OCI-LY1 (cell line): ENCODE measurements around the gene TRPM1.

Experiments
- H2AFZ ChIP-seq: fragments of 200-600 bp; sonication (generic), shearing (Covaris generic); 2 replicates; pipeline ENCODE4 v1.6.0; 2014; ENCODE audit warnings: antibody characterized with exemption, mild to moderate bottlenecking, low read length
- H3F3A ChIP-seq: fragments of 200-600 bp; sonication (generic), shearing (Covaris generic); 2 replicates; pipeline ENCODE4 v1.6.0; 2014; ENCODE audit warnings: mild to moderate bottlenecking, antibody characterized with exemption, low read length, moderate library complexity; ENCODE audit not compliant: insufficient read depth
- H3K27ac ChIP-seq: fragments of 200-600 bp; sonication (generic); 2 replicates; pipeline ENCODE4 v1.5.1; 2014; ENCODE audit warnings: low read length, mixed run types, mild to moderate bottlenecking, low read depth; ENCODE audit not compliant: poor library complexity, severe bottlenecking
- H3K27me3 ChIP-seq: fragments of 200-600 bp; sonication (generic); 2 replicates; pipeline ENCODE4 v1.6.0; 2014; ENCODE audit warnings: antibody characterized with exemption, mild to moderate bottlenecking, low read length, moderate library complexity; ENCODE audit not compliant: insufficient read depth
- H3K36me3 ChIP-seq: fragments of 200-600 bp; sonication (generic); 2 replicates; pipeline ENCODE4 v1.6.1; 2014; ENCODE audit warnings: mild to moderate bottlenecking, antibody characterized with exemption, low read length, moderate library complexity, mixed read lengths; ENCODE audit not compliant: insufficient read depth
- H3K4me1 ChIP-seq: fragments of 200-600 bp; sonication (generic); 2 replicates; pipeline ENCODE4 v1.5.1; 2014; ENCODE audit warnings: mild to moderate bottlenecking, low read length, moderate library complexity; ENCODE audit not compliant: insufficient read depth, severe bottlenecking
- H3K4me2 ChIP-seq: fragments of 200-600 bp; sonication (generic), shearing (Covaris generic); 2 replicates; pipeline ENCODE4 v1.6.1; 2014; ENCODE audit warnings: low read length
- H3K4me3 ChIP-seq: fragments of 200-600 bp; sonication (generic); 2 replicates; pipeline ENCODE4 v1.5.1; 2014; ENCODE audit warnings: low read length, low read depth, mild to moderate bottlenecking, mixed read lengths; ENCODE audit not compliant: poor library complexity, severe bottlenecking
- H3K79me2 ChIP-seq: fragments of 200-600 bp; shearing (Covaris generic); 2 replicates; pipeline ENCODE4 v1.6.1; 2016; ENCODE audit warnings: mixed run types, low read length, mixed read lengths; ENCODE audit not compliant: insufficient read depth
- H3K9ac ChIP-seq: fragments of 200-600 bp; sonication (generic), shearing (Covaris generic); 2 replicates; pipeline ENCODE4 v1.6.1; 2014; ENCODE audit warnings: mild to moderate bottlenecking, low read length, mixed read lengths
- H3K9me2 ChIP-seq: fragments of 200-600 bp; sonication (generic), shearing (Covaris generic); 2 replicates; pipeline ENCODE4 v1.6.1; 2014; ENCODE audit warnings: low read depth, mild to moderate bottlenecking, low read length, mixed read lengths
- H3K9me3 ChIP-seq: fragments of 200-600 bp; shearing (Covaris generic); 2 replicates; pipeline ENCODE4 v1.6.1; 2014; ENCODE audit warnings: low read length, mixed read lengths
- H4K20me1 ChIP-seq: fragments of 200-600 bp; sonication (generic), shearing (Covaris generic); 2 replicates; pipeline ENCODE4 v1.6.0; 2016; ENCODE audit warnings: mild to moderate bottlenecking, low read length; ENCODE audit not compliant: insufficient read depth
- EZH2 ChIP-seq: fragments of 200-600 bp; sonication (generic), shearing (Covaris generic); IDR thresholded peaks from 2 replicates; pipeline ENCODE4 v1.8.0; 2017; ENCODE audit warnings: borderline replicate concordance, mixed run types, mild to moderate bottlenecking, antibody characterized with exemption, low read length, moderate library complexity, mixed read lengths
- TF ChIP-seq, protein P1 (sequence below): fragments of 200-600 bp; sonication (generic), shearing (Covaris generic); IDR thresholded peaks from 2 replicates; pipeline ENCODE4 v1.5.1; 2017; ENCODE audit warnings: mild to moderate bottlenecking, antibody characterized with exemption, low read length, moderate library complexity, mixed read lengths

The TRPM1 gene

DNA sequence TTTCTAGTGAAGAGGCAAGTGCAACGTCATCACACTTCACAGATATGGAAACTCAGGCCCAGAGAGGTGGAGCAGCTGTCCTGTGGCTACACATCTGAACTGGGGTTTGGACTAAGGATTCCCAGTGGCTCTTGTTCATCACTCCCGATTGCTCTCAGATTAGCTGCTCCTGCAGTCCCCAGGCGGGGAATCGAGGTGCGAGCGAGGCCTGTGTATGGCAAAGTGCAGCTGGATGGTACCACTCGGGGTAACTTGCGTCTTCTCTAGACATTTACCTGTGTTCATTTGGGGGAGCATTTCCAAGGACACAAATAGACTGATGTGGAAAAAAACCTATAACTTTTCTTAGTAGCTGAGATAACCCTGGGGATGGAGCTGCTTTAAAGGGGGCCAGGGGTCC lies 45.9 kb upstream of the TRPM1 start:
- no peaks in the 10 kb centered on the region for H3K27me3 ChIP-seq
- H3K27ac ChIP-seq = no peak overlapping the region
- H4K20me1 ChIP-seq = no peaks in the 10 kb centered on the region
- no peaks in the 10 kb centered on the region for H3K9me2 ChIP-seq
- H3K4me3 ChIP-seq = no peak overlapping the region
- no peak overlapping the region for H3K9ac ChIP-seq
- no peak overlapping the region for H2AFZ ChIP-seq
- TF ChIP-seq EZH2 = no peak
- TF ChIP-seq, protein P1, sequence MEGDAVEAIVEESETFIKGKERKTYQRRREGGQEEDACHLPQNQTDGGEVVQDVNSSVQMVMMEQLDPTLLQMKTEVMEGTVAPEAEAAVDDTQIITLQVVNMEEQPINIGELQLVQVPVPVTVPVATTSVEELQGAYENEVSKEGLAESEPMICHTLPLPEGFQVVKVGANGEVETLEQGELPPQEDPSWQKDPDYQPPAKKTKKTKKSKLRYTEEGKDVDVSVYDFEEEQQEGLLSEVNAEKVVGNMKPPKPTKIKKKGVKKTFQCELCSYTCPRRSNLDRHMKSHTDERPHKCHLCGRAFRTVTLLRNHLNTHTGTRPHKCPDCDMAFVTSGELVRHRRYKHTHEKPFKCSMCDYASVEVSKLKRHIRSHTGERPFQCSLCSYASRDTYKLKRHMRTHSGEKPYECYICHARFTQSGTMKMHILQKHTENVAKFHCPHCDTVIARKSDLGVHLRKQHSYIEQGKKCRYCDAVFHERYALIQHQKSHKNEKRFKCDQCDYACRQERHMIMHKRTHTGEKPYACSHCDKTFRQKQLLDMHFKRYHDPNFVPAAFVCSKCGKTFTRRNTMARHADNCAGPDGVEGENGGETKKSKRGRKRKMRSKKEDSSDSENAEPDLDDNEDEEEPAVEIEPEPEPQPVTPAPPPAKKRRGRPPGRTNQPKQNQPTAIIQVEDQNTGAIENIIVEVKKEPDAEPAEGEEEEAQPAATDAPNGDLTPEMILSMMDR = no peak
- no peaks in the 10 kb centered on the region for H3K36me3 ChIP-seq
- H3K4me1 ChIP-seq = peaks cover 19% of the 10 kb centered on the region
- no peaks in the 10 kb centered on the region for H3K9me3 ChIP-seq
- H3F3A ChIP-seq = no peaks in the 10 kb centered on the region
- H3K4me2 ChIP-seq = no peak overlapping the region
- no peaks in the 10 kb centered on the region for H3K79me2 ChIP-seq

DNA sequence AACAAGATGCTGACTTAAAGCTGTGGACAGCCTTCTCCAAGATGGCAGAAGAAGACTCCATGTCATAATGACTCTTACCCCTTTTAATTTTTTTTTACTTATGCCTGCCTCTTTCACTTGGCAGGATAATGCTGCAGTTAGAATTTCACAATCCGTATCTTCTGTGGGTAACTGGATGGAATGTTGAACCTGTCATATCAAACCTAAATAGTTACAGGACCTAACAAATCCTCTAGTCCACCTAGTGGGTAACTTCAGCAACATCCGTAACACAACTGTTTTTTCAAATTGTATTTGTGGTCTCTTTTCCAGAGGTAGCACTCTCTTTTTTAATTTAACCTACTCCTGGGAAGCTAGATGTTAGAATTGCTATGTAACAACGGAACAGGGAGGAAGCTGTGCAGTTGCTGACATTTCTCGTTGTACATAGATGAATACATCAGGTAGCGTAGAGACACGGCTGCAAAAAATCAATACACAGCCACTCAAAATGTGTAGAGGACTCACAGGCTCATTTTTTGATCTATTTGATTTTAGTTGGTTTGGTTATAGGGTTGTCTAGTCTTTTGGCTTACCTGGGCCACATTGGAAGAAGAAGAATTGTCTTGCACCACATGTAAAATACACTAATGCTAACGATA lies 43.9 kb upstream of the TRPM1 start:
- Histone ChIP-seq H3K4me2 (no peak overlapping the region), H3K4me3 (no peak overlapping the region), H3K9me3 (no peaks in the 10 kb centered on the region), H3K9ac (no peak overlapping the region), H2AFZ (no peak overlapping the region), H3K79me2 (no peaks in the 10 kb centered on the region), H3F3A (no peaks in the 10 kb centered on the region), H4K20me1 (no peaks in the 10 kb centered on the region), H3K9me2 (no peaks in the 10 kb centered on the region), H3K36me3 (no peaks in the 10 kb centered on the region), H3K27me3 (no peaks in the 10 kb centered on the region), H3K27ac (no peak overlapping the region), H3K4me1 (peaks cover 19% of the 10 kb centered on the region)
- TF ChIP-seq EZH2 = no peak
- TF ChIP-seq, protein P1 = peak; percentile 35

DNA sequence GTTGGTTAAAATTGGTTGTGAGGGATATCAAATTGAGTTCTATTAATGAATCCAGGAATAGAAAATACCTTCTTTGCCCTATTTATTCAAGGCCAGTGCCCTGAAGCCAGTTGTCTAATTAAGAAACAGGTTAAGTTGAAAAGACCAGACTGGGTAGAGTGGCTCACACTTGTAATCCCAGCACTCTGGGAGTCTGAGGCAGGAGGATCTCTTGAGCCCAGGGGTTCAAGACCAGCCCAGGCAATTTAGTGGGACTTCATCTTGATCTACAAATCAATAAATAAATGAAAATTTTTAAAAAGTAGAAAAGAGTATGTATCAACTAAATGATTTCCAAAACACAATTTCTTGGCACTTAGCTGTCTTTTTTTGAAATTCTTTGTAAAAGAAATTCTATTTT lies 40.3 kb upstream of the TRPM1 start:
- Histone ChIP-seq H3K36me3 (no peaks in the 10 kb centered on the region), H3K4me1 (no peaks in the 10 kb centered on the region), H4K20me1 (no peaks in the 10 kb centered on the region), H3K4me2 (no peak overlapping the region), H3F3A (no peaks in the 10 kb centered on the region), H3K9me3 (no peaks in the 10 kb centered on the region), H3K9ac (no peak overlapping the region), H3K79me2 (no peaks in the 10 kb centered on the region), H3K4me3 (no peak overlapping the region), H3K27me3 (no peaks in the 10 kb centered on the region), H3K9me2 (no peaks in the 10 kb centered on the region), H2AFZ (no peak overlapping the region), H3K27ac (no peak overlapping the region)
- TF ChIP-seq EZH2 = no peak
- TF ChIP-seq, protein P1 = no peak
